Aorta (tissue), 5 donors: ENCODE data around the gene PKP4. TPM values are rescaled to one million over a fixed set of nuclear protein-coding genes. Genes with fewer than 3 reads are reported as not detected.

Experiments
- ATAC-seq: fragments of 200-7000 bp; cut with Tn5 transposase; one replicate; pipeline ENCODE4 v1.9.1; 2022; ENCODE audit warnings: moderate library complexity; ENCODE audit not compliant: low FRiP score
- DNase-seq, 2 donors: peaks; one replicate each; pipeline ENCODE4 v3.0.0-alpha.2; 2020
- H3K27ac ChIP-seq, 2 donors: one replicate each; pipeline ENCODE4 v1.5.1; 2013; ENCODE audit warnings: low read length in 2 of 2, mild to moderate bottlenecking in 2 of 2, moderate library complexity in 2 of 2, control low read depth in 1 of 2, inconsistent platforms in 1 of 2, low read depth in 1 of 2
- H3K27me3 ChIP-seq, 2 donors: one replicate each; pipeline ENCODE4 v1.6.1; 2013; ENCODE audit warnings: control low read depth in 1 of 2, low read length in 1 of 2, mild to moderate bottlenecking in 1 of 2, moderate library complexity in 1 of 2; ENCODE audit not compliant: insufficient read depth in 2 of 2, control insufficient read depth in 1 of 2
- H3K36me3 ChIP-seq, 2 donors: one replicate each; pipeline ENCODE4 v1.6.1; 2013; ENCODE audit warnings: control low read depth in 1 of 2, low read length in 1 of 2, mild to moderate bottlenecking in 1 of 2; ENCODE audit not compliant: insufficient read depth in 2 of 2, control insufficient read depth in 1 of 2
- H3K4me1 ChIP-seq, 2 donors: one replicate each; pipeline ENCODE4 v1.6.1; 2013; ENCODE audit warnings: low read length in 2 of 2, control low read depth in 1 of 2, mild to moderate bottlenecking in 1 of 2, moderate library complexity in 1 of 2; ENCODE audit not compliant: insufficient read depth in 2 of 2, control insufficient read depth in 1 of 2
- H3K4me3 ChIP-seq, 2 donors: one replicate each; pipeline ENCODE4 v1.5.1; 2013; ENCODE audit warnings: low read length in 2 of 2, control low read depth in 1 of 2, mild to moderate bottlenecking in 1 of 2
- H3K9me3 ChIP-seq: one replicate; pipeline ENCODE4 v1.6.1; 2013; ENCODE audit warnings: mild to moderate bottlenecking, low read length; ENCODE audit not compliant: control insufficient read depth
- WGBS, 2 donors: extraction: QIAGEN DNeasy Blood & Tissue Kit; methylation state at CpG; one replicate each; pipeline ENCODE4 v1.1.7; 2013; 5-methylcytosine and 5-hydroxymethylcytosine counted together
- intact Hi-C, 2 donors: fragments of 100-400 bp; cut with DNase I; formaldehyde crosslinking; loops; one replicate each; pipeline versions ENCODE4 v1.14.2 to v1.15.0; 2022
- polyA plus RNA-seq, 2 donors: library from polyadenylated mRNA; stranded (reverse); fragments of 200-250 nt; gene quantifications; one replicate each; pipeline ENCODE4 v1.2.3, GENCODE V29; 2013
- total RNA-seq, 2 donors: library from RNA; stranded (reverse); fragmentation: NEBNext Ultra II Directional; extraction: Animal tissue kit (Norgen Biotek cat#: 25700); gene quantifications; one replicate each; pipeline ENCODE4 v1.2.1, GENCODE V29; 2021
- donor health status: healthy with polysubstance abuse.
- donor health status: Bipolar disorder and iron deficiency.
- donor health status: DM: no; HTN: no; CAD: no.
- donor health status: DM: no; HTN: no; CAD: no.
- donor health status: DM: yes; HTN: yes; CAD: no.

Gene PKP4
- total and polyA plus RNA-seq, 4 donors: 17.7 to 128 (median 44.0) TPM

DNA sequence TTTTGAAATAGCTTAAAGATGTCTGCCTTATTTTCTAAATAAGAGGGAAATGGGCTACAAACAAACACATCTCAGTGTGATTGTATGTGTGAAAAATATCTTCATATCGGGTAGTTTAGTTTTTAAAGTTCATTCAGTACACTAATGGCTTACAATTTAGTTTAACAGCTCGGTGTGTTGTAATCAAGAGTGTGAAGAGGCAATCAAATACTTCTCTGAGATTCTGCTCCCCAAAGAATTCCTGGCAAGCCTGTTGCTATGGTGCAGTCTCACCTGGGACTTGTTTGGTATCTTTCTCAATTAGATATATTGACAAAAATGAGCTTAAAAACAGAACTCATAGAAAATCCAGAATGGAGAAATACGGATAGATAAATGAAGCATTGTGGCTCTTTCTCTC, 99.4 kb downstream of the PKP4 start:
- no peak for DNase-seq
- no peak for ATAC-seq
- Histone ChIP-seq H3K27me3 (no peaks in the 10 kb centered on the region), H3K36me3 (no peaks in the 10 kb centered on the region), H3K4me3 (no peak overlapping the region), H3K9me3 (no peaks in the 10 kb centered on the region), H3K4me1 (peaks cover 0 to 4% of the 10 kb centered on the region in 2 donors), H3K27ac (no peak overlapping the region)
- intact Hi-C loops: no loop called here
- 76 to 80% methylated on average over 3 of the region's 3 CpGs for WGBS, 2 donors

- H3K36me3 ChIP-seq: no peaks in the 10 kb centered on the region
- WGBS, 2 donors: 96 to 97% methylated on average over 2 of the region's 2 CpGs
- intact Hi-C loops: no loop called here
- no peak overlapping the region for H3K27ac ChIP-seq
- H3K4me1 ChIP-seq: peaks cover 0 to 4% of the 10 kb centered on the region in 2 donors
- H3K9me3 ChIP-seq: no peaks in the 10 kb centered on the region
- no peak overlapping the region for H3K4me3 ChIP-seq
- no peaks in the 10 kb centered on the region for H3K27me3 ChIP-seq
- ATAC-seq (no peak), DNase-seq (no peak)
These were observed 101.0 kb downstream of the PKP4 start for GRCh38 chr2:158557752-158558151.

- Histone ChIP-seq H3K4me3 (no peak overlapping the region), H3K9me3 (no peaks in the 10 kb centered on the region), H3K27me3 (no peaks in the 10 kb centered on the region), H3K4me1 (peaks cover 0 to 4% of the 10 kb centered on the region in 2 donors), H3K36me3 (no peaks in the 10 kb centered on the region), H3K27ac (no peak overlapping the region)
- intact Hi-C loops: no loop called here
- ATAC-seq: no peak
- no peak for DNase-seq
- 97 to 98% methylated on average over 4 of the region's 4 CpGs for WGBS, 2 donors
These were observed 102.5 kb downstream of the PKP4 start for GRCh38 chr2:158559252-158559651.

DNA sequence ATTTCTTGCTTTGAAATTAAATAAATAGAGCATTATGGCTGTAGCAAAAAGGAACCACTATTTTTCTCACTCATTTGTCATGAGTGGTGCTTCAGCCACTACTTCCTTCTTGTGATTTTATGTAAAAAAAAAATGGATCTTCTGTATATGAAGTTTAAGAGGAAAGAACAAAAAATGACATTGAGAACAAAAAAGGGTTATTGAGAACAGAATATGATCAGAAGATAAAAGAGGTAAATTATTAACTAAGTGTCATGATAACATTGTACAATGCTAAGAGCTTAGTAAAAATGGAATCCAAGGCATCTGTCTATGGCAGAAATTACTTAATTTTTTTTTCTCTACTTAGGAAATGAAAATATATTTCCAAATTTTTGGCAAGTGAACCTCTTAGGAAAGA, 103.5 kb downstream of the PKP4 start:
- intact Hi-C loops: no loop called here
- Histone ChIP-seq H3K9me3 (no peaks in the 10 kb centered on the region), H3K36me3 (no peaks in the 10 kb centered on the region), H3K27ac (no peak overlapping the region), H3K27me3 (no peaks in the 10 kb centered on the region), H3K4me1 (peaks cover 0 to 4% of the 10 kb centered on the region in 2 donors), H3K4me3 (no peak overlapping the region)
- DNase-seq (no peak), ATAC-seq (no peak)

DNA sequence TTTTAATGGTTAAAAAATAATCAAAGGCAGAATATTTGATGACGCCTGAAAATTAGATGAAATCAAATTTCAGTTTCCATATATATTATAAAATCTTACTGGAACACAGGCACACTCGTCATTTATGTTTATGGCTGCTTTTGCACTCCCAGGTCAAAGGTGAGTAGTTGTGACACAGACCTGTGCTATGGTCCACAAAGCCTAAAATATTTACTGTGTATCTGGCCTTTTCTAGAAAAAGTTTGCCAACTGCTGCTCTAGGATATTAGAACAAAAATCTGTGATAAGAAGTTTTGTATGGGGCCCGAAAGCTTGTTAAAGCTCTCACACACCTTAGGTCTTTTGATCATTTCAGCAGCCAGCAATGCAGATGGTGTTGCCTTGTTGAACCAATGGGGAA, 104.3 kb downstream of the PKP4 start:
- Histone ChIP-seq H3K36me3 (no peaks in the 10 kb centered on the region), H3K27ac (no peak overlapping the region), H3K4me1 (peaks cover 0 to 4% of the 10 kb centered on the region in 2 donors), H3K9me3 (no peaks in the 10 kb centered on the region), H3K27me3 (no peaks in the 10 kb centered on the region), H3K4me3 (no peak overlapping the region)
- WGBS, 2 donors: 96 to 99% methylated on average over 3 of the region's 3 CpGs
- intact Hi-C loops: no loop called here
- DNase-seq (no peak), ATAC-seq (no peak)

- Histone ChIP-seq H3K27ac (no peak overlapping the region), H3K36me3 (no peaks in the 10 kb centered on the region), H3K4me3 (no peak overlapping the region), H3K27me3 (no peaks in the 10 kb centered on the region), H3K9me3 (peaks cover 2% of the 10 kb centered on the region), H3K4me1 (no peaks in the 10 kb centered on the region)
- 97% methylated on average over 2 of the region's 2 CpGs for WGBS, 2 donors
- ATAC-seq: no peak
- DNase-seq: no peak
- intact Hi-C loops: no loop called here
These were observed 110.5 kb downstream of the PKP4 start for GRCh38 chr2:158567208-158567607.

- no peak overlapping the region for H3K4me3 ChIP-seq
- H3K4me1 ChIP-seq: no peaks in the 10 kb centered on the region
- H3K36me3 ChIP-seq: no peaks in the 10 kb centered on the region
- WGBS, 2 donors: 86 to 91% methylated on average over 2 of the region's 2 CpGs
- DNase-seq (no peak), ATAC-seq (no peak)
- peaks cover 2% of the 10 kb centered on the region for H3K9me3 ChIP-seq
- H3K27me3 ChIP-seq: no peaks in the 10 kb centered on the region
- H3K27ac ChIP-seq: no peak overlapping the region
- intact Hi-C loops: no loop called here
These were observed 112.5 kb downstream of the PKP4 start for GRCh38 chr2:158569284-158569683.

- intact Hi-C loops: no loop called here
- WGBS, 2 donors: 99% methylated on average over 3 of the region's 3 CpGs
- Histone ChIP-seq H3K27ac (no peak overlapping the region), H3K9me3 (peaks cover 2% of the 10 kb centered on the region), H3K36me3 (no peaks in the 10 kb centered on the region), H3K4me1 (no peaks in the 10 kb centered on the region), H3K4me3 (no peak overlapping the region), H3K27me3 (no peaks in the 10 kb centered on the region)
- ATAC-seq (no peak), DNase-seq (no peak)
These were observed 114.1 kb downstream of the PKP4 start for GRCh38 chr2:158570869-158571268.

GRCh38 chr2:158573739-158574138, 117.0 kb downstream of the PKP4 start:
- intact Hi-C loops: no loop called here
- no peaks in the 10 kb centered on the region for H3K27me3 ChIP-seq
- H3K4me1 ChIP-seq: peaks cover 0 to 1% of the 10 kb centered on the region in 2 donors
- ATAC-seq (no peak), DNase-seq (no peak)
- WGBS, 2 donors: 86 to 100% methylated on average over 1 of the region's 1 CpG
- no peaks in the 10 kb centered on the region for H3K36me3 ChIP-seq
- H3K9me3 ChIP-seq: peaks cover 2% of the 10 kb centered on the region
- no peak overlapping the region for H3K27ac ChIP-seq
- no peak overlapping the region for H3K4me3 ChIP-seq
